Upper lobe of left lung (tissue), 4 donors: ENCODE measurements around the gene FAM120C.

ENCODE experiments used
- EP300 ChIP-seq, 4 donors: sonication (generic); formaldehyde crosslinking; IDR thresholded peaks; one replicate each; pipeline ENCODE4 v1.5.1; 2017; ENCODE audit warnings: antibody characterized with exemption in 4 of 4, control low read depth in 2 of 4
- POLR2A ChIP-seq, 4 donors: fragments of 450-650 bp; IDR thresholded peaks; one replicate each; pipeline ENCODE4 v1.5.1; 2016 to 2017; ENCODE audit warnings: antibody characterized with exemption in 4 of 4, mild to moderate bottlenecking in 2 of 4
- POLR2AphosphoS5 ChIP-seq, 2 donors: sonication (generic); formaldehyde crosslinking; IDR thresholded peaks; one replicate each; pipeline ENCODE4 v1.5.1; 2017; ENCODE audit warnings: antibody characterized with exemption in 2 of 2
- TF ChIP-seq, protein P1 (sequence below), 6 experiments: fragments of 450-650 bp in 4 of 6; fragments of 200-600 bp in 2 of 6; sonication (generic) in 2 of 6; IDR thresholded peaks; one replicate each; pipeline ENCODE4 v1.5.1; 2016 to 2019; ENCODE audit warnings: antibody characterized with exemption in 6 of 6

DNA sequence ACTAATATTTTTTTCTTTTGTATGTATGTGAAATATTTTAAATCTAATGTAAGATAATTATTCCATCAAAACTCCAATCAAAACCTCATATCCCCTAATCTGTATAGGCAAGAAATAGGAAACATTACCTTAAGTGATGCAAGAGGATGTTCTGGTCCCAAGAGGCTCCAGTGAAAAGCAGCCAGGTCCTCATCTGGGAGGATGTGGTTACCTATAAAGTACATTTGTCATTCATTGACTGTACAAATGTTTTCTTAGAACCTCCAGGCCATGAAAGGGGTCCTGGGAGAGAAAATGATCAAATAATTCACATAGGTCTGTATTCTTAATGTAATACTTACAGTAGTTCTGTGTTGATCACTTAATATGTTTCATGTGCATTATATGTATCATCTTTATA lies 25.5 kb downstream of the FAM120C start:
- TF ChIP-seq, protein P1, sequence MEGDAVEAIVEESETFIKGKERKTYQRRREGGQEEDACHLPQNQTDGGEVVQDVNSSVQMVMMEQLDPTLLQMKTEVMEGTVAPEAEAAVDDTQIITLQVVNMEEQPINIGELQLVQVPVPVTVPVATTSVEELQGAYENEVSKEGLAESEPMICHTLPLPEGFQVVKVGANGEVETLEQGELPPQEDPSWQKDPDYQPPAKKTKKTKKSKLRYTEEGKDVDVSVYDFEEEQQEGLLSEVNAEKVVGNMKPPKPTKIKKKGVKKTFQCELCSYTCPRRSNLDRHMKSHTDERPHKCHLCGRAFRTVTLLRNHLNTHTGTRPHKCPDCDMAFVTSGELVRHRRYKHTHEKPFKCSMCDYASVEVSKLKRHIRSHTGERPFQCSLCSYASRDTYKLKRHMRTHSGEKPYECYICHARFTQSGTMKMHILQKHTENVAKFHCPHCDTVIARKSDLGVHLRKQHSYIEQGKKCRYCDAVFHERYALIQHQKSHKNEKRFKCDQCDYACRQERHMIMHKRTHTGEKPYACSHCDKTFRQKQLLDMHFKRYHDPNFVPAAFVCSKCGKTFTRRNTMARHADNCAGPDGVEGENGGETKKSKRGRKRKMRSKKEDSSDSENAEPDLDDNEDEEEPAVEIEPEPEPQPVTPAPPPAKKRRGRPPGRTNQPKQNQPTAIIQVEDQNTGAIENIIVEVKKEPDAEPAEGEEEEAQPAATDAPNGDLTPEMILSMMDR (IDR thresholded peaks at IDR 0.05) = no peak
- TF ChIP-seq POLR2A (IDR thresholded peaks at IDR 0.05) (no peak), POLR2AphosphoS5 (IDR thresholded peaks at IDR 0.05) (no peak), EP300 (IDR thresholded peaks at IDR 0.05) (no peak)
